CD4-positive, alpha-beta T cell treated with Interleukin-4 for 1 hour (primary cell): ENCODE measurements around the gene TAF1C.

ENCODE experiments used
- DNase-seq, 2 donors: peaks; one replicate each; pipeline ENCODE4 v3.0.0-alpha.2; 2020 to 2022

The TAF1C gene

DNA sequence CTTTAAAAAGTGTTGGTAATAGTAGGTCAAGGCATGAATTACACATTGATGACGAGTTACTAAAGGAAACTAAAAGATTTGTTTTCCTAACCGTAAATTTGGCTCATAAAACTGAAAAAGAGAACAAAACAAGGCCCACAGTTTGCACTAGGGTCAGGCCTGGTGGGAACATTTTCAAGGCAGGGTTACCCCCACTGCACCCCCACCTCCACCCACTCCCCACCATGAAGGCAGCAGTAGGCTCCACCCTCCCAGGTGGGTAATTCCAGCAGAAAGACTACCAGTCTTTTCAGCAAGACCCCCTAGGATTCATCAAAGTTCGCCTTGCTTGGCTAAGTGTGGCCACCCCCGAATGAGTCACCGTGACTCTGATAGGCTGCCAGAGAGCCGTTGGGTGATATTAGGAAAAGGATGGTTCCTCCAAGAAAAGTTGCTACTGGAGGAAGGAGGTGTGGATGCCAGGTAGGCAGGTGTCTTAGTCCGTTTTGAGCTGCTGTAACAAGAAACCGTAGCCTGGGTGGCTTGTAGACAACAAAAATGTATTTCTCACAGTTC is 33.1 kb downstream of the TAF1C start:
- DNase-seq: no peak

DNA sequence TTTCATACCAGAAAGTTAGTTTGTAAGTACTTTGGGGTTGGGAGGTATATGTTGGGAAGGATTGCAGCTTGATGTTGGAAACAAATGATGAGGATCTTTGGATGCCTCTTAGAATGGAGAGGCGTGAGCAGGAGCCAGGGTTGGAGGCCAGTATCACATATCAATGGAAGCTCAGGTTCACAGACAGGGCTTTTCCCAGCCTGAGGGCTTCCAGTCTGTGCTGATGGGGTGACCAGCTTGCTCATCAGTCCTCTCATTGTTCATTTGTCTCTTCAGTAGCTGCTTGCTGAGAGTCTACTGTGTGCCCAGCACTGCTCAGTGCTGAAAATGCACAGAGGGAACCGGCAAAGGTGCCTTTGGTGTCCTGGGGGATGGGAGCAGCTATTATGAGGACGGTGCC is 35.9 kb downstream of the TAF1C start:
- no peak for DNase-seq

DNA sequence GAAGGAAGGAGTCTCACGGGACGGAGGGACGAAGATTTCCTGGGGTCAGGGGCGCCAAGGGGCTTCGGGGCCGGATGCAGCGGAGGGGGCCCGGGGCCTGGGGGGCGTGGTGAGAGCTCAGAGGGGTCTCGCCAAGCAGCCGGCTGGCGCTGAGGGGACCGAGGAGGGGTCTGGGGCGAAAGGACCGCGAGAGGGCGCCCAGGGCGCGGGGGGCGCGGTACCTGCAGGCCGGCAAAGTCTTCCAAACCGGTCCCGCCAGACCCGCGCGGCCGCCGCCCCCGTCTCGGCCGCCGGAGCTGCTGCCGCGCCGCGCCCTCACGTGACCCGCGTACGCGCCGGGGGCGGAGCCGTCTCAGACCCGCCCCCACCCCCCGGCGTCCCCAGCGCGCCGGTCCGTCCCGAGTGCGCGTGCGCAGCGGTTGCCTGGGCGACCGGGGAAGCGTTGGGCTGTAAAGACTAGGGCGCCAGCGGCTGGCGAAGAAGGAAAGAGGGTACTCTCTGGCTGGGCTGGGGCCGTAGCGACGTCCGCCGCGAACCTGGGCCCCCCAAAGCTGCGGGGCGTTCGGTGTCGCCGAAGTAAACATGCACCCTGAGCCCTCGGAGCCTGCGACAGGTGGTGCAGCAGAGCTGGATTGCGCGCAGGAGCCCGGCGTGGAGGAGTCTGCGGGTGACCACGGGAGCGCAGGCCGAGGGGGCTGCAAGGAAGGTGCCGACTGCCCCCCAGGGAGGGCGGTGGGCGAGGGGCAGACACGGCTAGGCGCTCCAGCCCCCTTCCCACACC is 41.8 kb downstream of the TAF1C start, which contains the start of the genes DNAAF1 and HSDL1:
DNAAF1 (plus strand) TSS at position 450 of the 781 bp plus-strand sequence; CDS start at position 583, 133 bp downstream.
HSDL1 (minus strand) TSS at position 319 of the 781 bp plus-strand sequence. CDS start 13,856 bp downstream, outside the sequence.
- DNase-seq: peak; percentile 92 to 93

DNA sequence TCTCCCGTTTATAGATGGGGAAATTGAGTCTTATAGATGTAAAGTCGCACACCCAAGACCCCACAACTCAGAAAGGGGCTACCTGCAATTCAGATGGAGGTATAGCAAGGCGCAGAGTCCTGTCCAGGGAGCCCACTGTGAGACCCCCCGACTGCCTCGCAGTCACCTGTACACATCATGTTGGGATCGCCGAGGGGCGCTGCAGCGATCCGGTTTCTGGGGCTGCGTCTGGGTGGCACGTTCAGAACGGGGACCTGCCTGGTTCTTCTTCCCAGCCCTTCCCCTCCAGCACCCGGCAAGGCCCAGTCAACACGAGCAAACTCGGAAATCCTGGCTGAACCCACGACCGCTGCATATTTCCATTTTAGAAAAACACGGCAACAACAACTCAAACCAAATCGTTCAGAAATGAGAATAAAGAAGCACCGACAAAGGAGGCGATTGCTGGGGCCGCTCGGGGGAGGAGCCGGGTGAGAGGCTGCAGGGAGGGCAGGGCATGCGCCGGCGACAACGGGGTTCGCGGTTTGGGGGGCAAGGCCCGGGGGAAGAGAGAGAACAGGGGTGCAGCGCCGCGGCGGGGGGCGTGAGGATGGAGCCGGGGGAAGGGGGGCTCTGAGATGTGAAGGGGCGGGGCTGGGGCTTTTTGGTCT is 42.5 kb downstream of the TAF1C start:
- DNase-seq: peak; percentile 34 to 37

DNA sequence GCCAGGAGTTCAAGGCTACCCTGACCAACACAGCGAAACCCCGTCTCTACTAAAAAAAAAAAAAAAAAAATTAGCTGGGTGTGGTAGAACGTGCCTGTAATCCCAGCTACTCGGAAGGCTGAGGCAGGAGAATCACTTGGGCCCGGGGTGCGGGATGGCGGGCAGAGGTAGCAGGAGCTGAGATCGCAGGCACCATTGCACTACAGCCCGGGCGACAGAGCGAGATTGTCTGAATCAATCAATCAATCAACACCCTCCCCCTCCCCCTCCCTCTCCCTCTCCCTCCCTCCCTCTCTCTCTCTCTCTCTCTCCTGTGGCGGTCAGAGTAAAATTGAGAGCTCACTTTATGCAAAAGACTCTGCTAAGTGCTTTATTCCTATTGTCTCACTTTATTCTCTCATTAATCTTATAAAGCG is 43.1 kb downstream of the TAF1C start:
- no peak for DNase-seq

DNA sequence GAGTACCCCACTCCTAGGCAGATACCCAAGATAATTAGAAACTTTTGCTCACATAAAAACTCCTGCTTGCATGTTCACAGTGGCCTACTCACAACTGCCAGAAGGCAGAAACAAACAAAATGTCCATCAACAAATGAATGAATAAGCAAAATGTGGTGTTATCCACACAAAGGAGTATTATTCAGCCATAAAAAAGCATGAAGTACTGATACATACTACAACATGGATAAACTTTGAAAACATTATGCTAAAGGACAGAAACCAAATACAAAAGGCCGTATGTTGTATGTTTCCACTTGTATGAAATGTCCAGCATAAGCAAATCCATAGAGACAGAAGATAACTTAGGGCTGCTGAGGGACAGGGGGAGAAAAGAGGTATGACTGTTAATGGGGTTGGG is 43.8 kb downstream of the TAF1C start:
- DNase-seq: no peak

DNA sequence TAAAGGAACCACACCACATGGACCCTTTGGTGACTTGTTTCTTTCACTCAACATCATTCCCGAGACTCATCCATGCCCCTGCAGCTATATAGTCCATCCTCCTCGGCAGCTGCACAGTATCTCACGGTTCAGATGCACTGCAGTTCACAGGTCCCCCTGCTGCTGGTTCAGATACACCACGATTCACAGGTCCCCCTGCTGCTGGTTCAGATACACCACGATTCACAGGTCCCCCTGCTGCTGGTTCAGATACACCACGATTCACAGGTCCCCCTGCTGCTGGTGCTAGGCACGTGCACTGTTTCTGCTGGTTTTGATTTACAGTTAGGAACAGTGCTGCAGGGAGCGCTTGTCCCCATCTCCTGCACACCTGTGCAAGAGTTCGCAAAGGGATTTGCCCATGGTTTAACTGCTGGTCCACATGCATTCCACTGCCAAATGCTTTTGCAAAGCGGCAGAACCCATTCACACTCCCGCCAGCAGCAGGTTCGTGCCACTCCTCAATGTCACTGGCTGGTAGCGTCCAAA is 45.6 kb downstream of the TAF1C start:
- peak in 1 of 2 donors; percentile 16 for DNase-seq

DNA sequence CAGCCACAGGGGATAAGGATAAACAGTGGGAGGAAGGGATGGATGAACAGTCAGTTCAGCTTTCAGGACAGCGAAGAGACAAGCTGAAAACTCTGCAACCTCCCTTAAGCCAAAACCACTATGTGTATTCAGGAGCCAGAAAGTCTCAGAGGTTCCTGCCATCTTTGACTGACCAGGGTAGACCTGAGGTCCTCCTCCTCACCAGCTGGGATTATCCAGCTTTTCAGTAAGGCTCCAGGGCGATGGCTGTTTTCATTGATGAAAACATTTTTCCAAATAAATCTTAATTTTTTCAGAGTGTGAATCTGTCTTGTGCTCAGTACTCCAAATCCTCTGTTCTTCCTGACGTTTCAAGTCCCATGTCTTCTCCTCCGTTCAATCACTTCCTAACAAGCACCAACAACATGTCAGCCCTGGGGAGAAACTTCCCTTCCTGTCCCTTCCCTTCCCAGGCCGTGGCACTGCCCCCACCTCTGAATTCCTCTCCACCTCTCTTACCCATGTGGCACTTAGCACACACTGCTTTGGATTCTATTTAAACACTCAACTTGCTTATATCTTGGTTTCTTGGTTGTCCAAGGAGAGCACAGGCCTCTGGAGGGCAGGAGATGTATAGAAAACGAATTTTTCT is 47.1 kb downstream of the TAF1C start:
- DNase-seq: no peak

DNA sequence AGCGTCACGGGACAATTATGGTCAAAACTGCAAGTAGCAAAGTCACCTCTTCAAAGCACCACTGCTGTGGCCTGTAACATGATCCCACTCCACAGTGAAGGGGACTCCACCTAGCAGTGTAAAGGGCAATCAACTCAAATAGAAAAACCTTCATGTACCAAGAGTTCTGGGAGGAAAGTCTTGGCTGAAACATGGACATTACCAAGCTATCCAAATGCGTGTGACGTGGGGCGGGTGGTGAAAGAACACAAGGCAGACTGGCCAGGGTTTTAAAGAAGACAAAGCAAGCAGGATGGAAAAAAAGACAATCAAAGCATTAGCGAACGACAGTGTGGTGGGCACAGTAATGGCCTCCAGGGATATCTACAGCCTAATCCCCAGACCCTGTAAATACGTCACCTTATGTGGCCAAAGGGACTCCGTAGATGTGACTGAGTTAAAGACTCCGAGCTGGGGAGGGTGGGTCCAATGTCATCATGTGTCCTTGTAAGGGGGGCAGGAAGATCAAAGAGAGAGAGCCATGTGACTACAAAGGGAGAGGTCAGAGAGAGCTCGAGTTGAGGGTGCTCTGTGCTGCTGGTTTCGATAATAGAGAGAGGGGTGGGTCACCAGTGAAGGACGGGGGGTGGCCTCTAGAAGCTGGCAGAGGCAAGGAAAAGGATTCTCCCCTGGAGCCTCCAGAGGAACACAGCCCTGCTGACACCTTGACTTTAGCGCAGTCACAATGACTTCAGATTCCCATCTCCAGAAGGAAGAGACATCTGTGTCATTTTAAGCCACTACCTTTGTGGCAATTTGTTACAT is 47.8 kb downstream of the TAF1C start:
- no peak for DNase-seq

DNA sequence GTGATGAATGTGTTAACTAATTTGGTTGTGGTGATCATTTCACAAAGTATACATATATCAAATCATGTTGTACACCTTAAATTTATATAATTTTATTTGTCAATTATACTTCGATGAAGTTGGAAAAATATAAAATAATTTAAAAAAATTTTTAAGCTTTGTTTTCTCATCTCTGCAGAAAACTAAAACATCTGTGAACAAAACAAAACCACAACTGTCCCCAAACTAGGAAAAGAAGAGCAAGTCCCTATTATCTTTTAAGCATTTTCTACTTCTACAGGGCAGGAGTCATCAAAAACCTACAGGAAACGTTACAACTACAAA is 48.4 kb downstream of the TAF1C start:
- no peak for DNase-seq

DNA sequence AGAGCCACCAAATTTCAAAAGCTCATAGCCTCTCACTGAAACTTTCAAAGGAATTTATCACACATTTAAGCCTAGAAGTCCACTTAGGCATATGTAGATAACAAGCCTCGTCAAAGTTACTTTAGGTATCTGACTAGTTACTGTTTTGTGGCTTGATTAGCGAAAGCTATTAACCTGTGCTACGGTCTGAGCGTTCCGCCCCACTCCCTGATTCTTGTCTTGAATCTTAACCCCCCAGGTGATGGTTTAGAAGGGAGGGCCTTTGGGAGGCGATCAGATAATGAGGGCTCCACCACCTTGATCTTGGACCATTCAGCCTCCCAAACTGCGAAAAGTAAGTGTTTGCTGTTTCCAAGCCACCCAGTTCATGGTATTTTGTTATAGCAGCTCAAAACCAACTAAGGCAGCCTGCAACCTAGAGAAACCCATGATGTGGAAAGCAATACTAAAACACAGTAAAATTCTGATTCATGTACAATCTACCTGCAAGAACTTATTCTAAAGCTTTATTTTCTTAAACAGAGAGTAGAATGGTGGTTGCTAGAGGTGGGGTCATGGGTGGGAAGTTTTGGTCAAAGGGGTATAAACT is 49.0 kb downstream of the TAF1C start:
- no peak for DNase-seq

DNA sequence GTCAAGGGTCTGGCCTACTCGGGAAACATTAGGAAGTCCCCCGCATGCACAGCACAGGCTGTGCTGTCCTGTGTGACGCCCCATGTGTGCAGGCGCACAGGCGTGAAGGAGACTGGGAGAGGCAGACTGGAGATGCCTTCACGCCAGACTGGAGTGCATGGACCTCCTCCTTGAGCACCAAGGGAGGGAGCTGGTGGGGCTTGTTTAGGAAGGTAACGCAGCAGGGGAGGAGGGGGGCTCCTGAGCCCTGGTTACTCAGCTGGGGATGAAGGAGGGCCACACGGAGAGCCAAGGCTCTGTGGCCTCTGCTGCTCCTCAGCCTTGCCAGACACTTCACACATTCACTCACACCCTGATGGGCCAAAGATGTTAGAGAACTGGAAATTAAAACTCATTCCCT is 49.6 kb downstream of the TAF1C start:
- DNase-seq: no peak

DNA sequence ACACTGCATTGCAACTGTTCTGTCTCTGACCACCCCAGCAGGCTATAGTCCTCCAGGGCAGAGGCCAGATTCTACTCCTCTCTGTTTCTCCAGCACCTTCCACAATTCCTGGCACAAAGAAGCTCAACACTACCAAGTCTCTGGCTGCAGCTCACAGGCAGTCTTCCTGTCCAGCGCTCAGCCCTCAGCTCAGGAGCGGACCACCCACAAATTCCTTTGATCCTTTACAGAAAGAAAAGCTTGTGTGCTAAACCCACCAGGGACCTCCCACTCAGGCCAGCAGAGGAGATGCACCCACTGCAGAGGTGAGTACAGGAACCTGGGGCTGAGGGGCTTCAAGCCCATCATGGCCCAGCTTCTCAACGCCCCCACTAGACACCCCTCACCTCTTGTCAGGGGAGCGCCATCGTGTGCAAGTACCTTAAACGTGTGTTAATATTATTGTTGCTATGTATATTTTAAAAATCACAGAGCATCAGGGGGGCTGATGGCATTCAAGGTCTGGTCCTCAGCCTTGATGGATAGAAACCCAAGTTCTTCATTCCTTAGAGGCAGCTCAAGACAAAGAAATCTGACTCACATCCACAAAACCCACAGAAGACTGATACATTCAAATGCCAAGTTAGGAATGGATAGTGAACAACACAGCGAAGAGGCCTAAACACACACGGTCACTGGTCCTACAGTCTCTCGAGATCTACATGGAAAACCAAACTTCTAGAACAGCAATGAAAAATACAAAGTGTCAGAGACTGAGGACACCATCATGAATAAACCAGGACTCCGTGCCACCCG is 50.3 kb downstream of the TAF1C start:
- no peak for DNase-seq

DNA sequence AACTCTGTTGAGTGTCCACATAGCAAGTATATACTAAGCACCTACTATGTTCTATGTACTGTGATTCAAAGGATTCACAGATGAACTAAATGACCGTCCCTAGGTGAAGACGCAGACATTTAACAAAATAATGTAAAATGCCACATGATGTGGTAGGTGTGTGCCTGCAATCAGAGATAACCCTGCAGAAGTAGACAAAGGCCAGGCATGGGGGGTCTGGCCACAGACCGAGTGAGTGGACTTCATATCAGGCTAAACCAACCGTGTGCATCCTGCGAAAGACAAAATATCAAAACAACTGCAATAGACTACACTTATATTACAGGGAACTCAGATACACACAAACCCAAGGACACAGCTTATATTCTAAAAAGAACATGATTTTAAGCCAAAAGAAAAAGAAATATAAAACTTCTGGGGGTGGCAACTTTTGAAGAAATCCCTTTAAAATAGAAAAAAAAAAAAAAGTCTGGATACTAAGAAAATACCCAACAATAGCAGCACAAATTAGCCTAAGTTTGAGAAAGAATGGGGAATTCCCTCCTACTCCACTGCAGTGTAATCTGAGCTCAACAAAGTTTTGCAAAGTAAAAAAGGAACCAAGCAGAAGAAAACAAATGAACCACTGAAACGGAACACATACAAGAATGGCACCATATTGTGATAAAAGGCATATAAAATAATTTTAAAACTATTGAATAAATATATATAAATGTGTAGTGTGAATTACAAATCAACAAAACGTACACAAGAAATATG is 54.2 kb downstream of the TAF1C start:
- no peak for DNase-seq

DNA sequence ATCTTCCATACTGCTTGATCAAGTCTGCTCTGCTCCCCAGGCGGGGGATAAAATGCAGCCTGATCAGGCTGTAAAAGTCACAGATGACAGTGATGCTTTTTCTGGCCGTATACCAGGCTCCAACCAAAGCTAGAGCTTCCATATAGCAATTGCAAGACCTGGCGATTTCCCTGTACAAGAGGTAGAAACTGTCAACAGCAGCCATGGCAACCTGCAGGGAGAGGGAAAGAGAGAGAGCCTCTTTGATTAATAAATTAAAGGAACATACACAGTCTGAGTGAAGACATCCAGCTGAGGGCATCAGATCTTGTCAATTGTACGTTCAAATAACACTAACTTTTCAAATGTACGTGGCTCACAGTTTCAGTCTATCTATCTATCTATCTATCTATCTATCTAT is 55.7 kb downstream of the TAF1C start:
- no peak for DNase-seq
